Measurements from ENCODE around the gene PLEKHM1.
"Not testable (repeated sequence)": the region's sequence is repeated elsewhere in the genome, so short reads cannot be mapped to it uniquely, and the experiment has no call there.

The PLEKHM1 gene

GRCh38 chr17:45460422-45460821 lies 30.1 kb downstream of the PLEKHM1 start:
- not testable (repeated sequence) for DNase-seq

- DNase-seq = not testable (repeated sequence)
Measured at GRCh38 chr17:45454341-45454740, 36.2 kb downstream of the PLEKHM1 start.

GRCh38 chr17:45453731-45454130 lies 36.8 kb downstream of the PLEKHM1 start:
- not testable (repeated sequence) for DNase-seq

GRCh38 chr17:45453225-45453534 lies 37.3 kb downstream of the PLEKHM1 start:
- DNase-seq = not testable (repeated sequence)

GRCh38 chr17:45452329-45453224 lies 37.9 kb downstream of the PLEKHM1 start:
- not testable (repeated sequence) for DNase-seq

- DNase-seq = not testable (repeated sequence)
Measured at GRCh38 chr17:45451660-45452059, 38.9 kb downstream of the PLEKHM1 start.

- DNase-seq = no peak
Measured at GRCh38 chr17:45451131-45451530, 39.4 kb downstream of the PLEKHM1 start.

GRCh38 chr17:45449708-45450329 lies 40.7 kb downstream of the PLEKHM1 start:
- not testable (repeated sequence) for DNase-seq

GRCh38 chr17:45449260-45449659 lies 41.3 kb downstream of the PLEKHM1 start:
- DNase-seq = not testable (repeated sequence)

GRCh38 chr17:45448483-45448882 lies 42.0 kb downstream of the PLEKHM1 start:
- not testable (repeated sequence) for DNase-seq

GRCh38 chr17:45448066-45448465 lies 42.5 kb downstream of the PLEKHM1 start:
- not testable (repeated sequence) for DNase-seq

GRCh38 chr17:45447650-45448049 lies 42.9 kb downstream of the PLEKHM1 start:
- DNase-seq = not testable (repeated sequence)

GRCh38 chr17:45446872-45447625 lies 43.5 kb downstream of the PLEKHM1 start:
- DNase-seq = not testable (repeated sequence)

GRCh38 chr17:45445901-45446743 lies 44.4 kb downstream of the PLEKHM1 start:
- DNase-seq = not testable (repeated sequence)

GRCh38 chr17:45444856-45445820 lies 45.4 kb downstream of the PLEKHM1 start:
- DNase-seq = not testable (repeated sequence)

GRCh38 chr17:45444301-45444700 lies 46.2 kb downstream of the PLEKHM1 start:
- DNase-seq = not testable (repeated sequence)

GRCh38 chr17:45443371-45444260 lies 46.9 kb downstream of the PLEKHM1 start:
- not testable (repeated sequence) for DNase-seq

- peak in 1 of 2 experiments; percentile 49 for DNase-seq
Measured at GRCh38 chr17:45441526-45442310, 48.8 kb downstream of the PLEKHM1 start.

Data from NCI-H524 (cell line).